ENCODE data around the gene VPS37B.
"Not testable (repeated sequence)": the region's sequence is repeated elsewhere in the genome, so short reads cannot be mapped to it uniquely, and the experiment has no call there.

VPS37B gene

DNA sequence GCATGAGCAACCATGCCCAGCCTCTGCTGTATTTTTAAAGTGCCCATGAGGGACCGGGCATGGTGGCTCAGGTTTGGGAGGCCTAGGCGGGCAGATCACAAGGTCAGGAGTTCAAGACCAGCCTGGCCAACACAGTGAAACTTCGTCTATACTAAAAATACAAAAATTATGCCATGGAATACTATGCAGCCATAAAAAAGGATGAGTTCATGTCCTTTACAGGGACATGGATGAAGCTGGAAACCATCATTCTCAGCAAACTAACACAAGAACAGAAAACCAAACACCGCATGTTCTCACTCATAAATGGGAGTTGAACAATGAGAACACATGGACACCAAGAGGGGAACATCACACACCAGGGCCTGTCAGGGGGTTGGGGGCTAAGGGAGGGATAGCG lies 9.3 kb upstream of the VPS37B start:
- not testable (repeated sequence) for H3K9ac ChIP-seq (ENCODE audit: low read length); H3K9me3 ChIP-seq (ENCODE audit: control insufficient read depth, insufficient read depth, low read depth, low read length); H3K27me3 ChIP-seq (ENCODE audit: control insufficient read depth, insufficient read depth, low read length); H3K36me3 ChIP-seq (ENCODE audit: control insufficient read depth, insufficient read depth, low read length); H3K27ac ChIP-seq (ENCODE audit: low read depth, low read length); H3K4me3 ChIP-seq (ENCODE audit: low read depth, low read length)
- peaks cover 15% of the 10 kb centered on the region for H3K4me1 ChIP-seq (ENCODE audit: control insufficient read depth, insufficient read depth, low read length)

DNA sequence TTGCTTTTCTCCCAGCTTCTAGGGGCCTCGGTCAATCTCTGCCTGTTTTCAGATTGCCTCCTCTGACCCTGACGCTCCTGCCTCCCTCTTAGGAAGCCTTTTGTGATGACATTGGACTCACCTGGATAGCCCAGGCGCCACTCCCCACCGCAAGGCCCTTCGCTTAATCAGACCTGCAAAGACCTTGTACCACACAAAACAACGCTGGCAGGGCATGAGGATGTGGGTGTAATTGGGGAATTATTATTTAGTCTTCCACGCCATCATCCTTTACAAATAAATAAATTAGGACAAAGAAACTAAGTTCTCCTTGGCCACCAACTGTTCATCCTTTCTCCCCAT lies 7.7 kb upstream of the VPS37B start:
- H3K27ac ChIP-seq (ENCODE audit: low read depth, low read length): no peak overlapping the region
- H3K9me3 ChIP-seq (ENCODE audit: control insufficient read depth, insufficient read depth, low read depth, low read length): no peaks in the 10 kb centered on the region
- no peak overlapping the region for H3K4me3 ChIP-seq (ENCODE audit: low read depth, low read length)
- no peaks in the 10 kb centered on the region for H3K36me3 ChIP-seq (ENCODE audit: control insufficient read depth, insufficient read depth, low read length)
- H3K9ac ChIP-seq (ENCODE audit: low read length): no peak overlapping the region
- H3K4me1 ChIP-seq (ENCODE audit: control insufficient read depth, insufficient read depth, low read length): peaks cover 8% of the 10 kb centered on the region; the same call in 1 of the 2 replicates
- H3K27me3 ChIP-seq (ENCODE audit: control insufficient read depth, insufficient read depth, low read length): 0 out of 2 replicates have a peak, but pooled peaks cover under 1% of the 10 kb centered on the region

DNA sequence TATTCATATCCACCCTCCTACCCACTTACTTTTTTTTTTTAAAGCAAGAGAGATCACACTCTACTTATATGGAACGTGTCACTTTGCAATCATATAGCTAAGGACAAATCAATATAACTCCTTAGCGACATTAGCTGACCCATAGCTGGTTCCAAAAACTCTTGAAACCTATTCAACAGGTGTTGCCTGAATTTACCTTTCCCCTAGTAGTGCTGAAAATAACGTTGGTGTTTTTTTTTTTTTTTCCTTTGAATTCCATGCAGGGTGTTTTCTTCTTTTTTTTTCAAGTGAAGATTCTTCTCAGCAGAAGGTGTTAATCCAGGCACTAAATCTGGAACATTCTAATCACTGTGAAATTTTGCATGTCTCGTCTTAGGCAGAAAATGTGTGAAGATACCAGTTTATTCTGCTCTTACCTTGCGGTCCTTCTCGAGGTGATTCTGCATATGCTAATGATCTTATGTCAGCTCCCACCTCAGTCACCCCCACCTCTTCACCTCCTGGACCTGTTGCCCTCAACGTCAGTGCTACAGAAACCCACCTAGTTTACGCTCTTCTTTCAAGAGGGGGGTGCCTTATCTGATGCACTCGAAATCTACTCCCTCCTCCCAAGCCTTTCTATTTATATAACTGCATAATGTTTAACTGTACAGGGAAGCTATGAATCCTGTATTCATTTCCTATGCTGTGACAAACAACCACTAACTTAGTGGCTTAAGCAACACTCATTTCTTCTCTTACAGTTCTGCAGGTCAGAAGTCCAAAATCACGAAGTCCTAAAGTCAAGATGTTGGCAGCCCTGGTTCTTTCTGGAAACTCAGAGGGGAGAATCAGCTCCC lies 7.1 kb upstream of the VPS37B start:
- Histone ChIP-seq H3K27ac (ENCODE audit: low read depth, low read length) (no peak overlapping the region), H3K9ac (ENCODE audit: low read length) (no peak overlapping the region), H3K9me3 (ENCODE audit: control insufficient read depth, insufficient read depth, low read depth, low read length) (no peaks in the 10 kb centered on the region), H3K4me1 (ENCODE audit: control insufficient read depth, insufficient read depth, low read length) (peaks cover 8% of the 10 kb centered on the region; the same call in 1 of the 2 replicates), H3K27me3 (ENCODE audit: control insufficient read depth, insufficient read depth, low read length) (peaks cover 7% of the 10 kb centered on the region; the same call in 1 of the 2 replicates), H3K4me3 (ENCODE audit: low read depth, low read length) (no peak overlapping the region), H3K36me3 (ENCODE audit: control insufficient read depth, insufficient read depth, low read length) (no peaks in the 10 kb centered on the region)

DNA sequence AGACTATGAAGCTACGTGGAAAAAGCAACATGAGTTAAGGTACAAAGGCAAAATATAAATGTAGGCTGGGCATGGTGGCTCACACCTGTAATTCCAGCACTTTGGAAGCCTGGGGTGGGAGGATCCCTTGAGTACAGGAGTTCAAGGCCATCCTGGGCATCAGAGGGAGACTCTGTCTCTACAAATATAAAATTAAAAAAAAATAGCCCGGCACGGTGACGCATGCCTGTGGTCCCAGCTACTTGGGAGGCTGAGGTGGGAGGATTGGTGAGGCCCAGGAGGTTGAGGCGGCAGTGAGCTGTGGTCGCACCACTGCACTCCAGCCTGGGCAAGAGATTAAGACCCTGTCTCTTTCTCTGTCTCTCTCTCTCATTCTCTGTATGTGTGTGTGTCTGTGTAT lies 4.0 kb upstream of the VPS37B start:
- Histone ChIP-seq H3K27me3 (ENCODE audit: control insufficient read depth, insufficient read depth, low read length) (peaks cover 24% of the 10 kb centered on the region), H3K4me3 (ENCODE audit: low read depth, low read length) (no peak overlapping the region), H3K4me1 (ENCODE audit: control insufficient read depth, insufficient read depth, low read length) (peaks cover 12% of the 10 kb centered on the region), H3K27ac (ENCODE audit: low read depth, low read length) (no peak overlapping the region), H3K9me3 (ENCODE audit: control insufficient read depth, insufficient read depth, low read depth, low read length) (no peaks in the 10 kb centered on the region), H3K9ac (ENCODE audit: low read length) (no peak overlapping the region), H3K36me3 (ENCODE audit: control insufficient read depth, insufficient read depth, low read length) (no peaks in the 10 kb centered on the region)

DNA sequence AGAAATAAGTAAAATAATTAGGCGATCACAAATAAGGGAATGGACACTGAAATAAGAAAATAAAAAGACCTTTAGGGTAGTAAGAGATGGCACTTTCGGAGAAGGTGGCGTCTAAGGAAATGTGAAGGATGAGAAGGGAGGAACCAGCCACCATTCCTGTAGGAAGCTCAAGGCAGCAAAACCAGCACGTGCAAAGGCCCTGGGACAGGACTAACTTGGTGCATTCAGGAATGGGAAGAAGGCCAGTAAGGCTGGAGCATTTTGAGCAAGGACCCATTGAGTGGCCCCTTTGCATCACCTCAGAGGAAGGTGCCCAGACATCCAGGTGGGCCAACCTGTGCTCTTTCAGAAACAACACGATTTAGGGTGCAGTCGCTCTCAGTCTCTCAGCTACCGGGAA lies 738 bp upstream of the VPS37B start:
- Histone ChIP-seq H3K9ac (ENCODE audit: low read length) (no peak overlapping the region), H3K27ac (ENCODE audit: low read depth, low read length) (no peak overlapping the region), H3K4me3 (ENCODE audit: low read depth, low read length) (no peak overlapping the region), H3K4me1 (ENCODE audit: control insufficient read depth, insufficient read depth, low read length) (peaks cover 32% of the 10 kb centered on the region), H3K9me3 (ENCODE audit: control insufficient read depth, insufficient read depth, low read depth, low read length) (no peaks in the 10 kb centered on the region), H3K36me3 (ENCODE audit: control insufficient read depth, insufficient read depth, low read length) (no peaks in the 10 kb centered on the region), H3K27me3 (ENCODE audit: control insufficient read depth, insufficient read depth, low read length) (peaks cover 33% of the 10 kb centered on the region)

DNA sequence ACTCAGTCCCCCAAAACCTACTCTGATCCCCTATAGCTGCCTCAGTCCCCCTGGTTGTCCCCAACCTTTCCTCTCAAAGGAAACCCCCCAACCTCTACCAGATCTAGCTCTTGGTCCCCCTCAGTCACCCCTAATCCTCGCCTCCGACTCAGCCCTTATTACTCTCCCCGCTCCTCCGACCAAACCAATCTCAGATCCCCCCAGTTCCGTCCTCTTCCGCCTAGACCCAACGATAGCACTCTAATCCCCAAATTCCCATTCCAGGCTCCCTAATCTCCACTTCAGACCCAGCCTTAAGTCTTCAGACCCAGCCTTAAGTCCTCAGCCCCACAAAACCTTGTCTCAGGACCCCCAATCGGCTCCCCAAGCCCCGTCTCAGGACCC lies 612 bp downstream of the VPS37B start:
- peaks cover 33% of the 10 kb centered on the region for H3K27me3 ChIP-seq (ENCODE audit: control insufficient read depth, insufficient read depth, low read length)
- peak overlapping the region; percentile 86 for H3K9ac ChIP-seq (ENCODE audit: low read length)
- H3K36me3 ChIP-seq (ENCODE audit: control insufficient read depth, insufficient read depth, low read length): no peaks in the 10 kb centered on the region
- H3K4me1 ChIP-seq (ENCODE audit: control insufficient read depth, insufficient read depth, low read length): peaks cover 43% of the 10 kb centered on the region
- H3K9me3 ChIP-seq (ENCODE audit: control insufficient read depth, insufficient read depth, low read depth, low read length): no peaks in the 10 kb centered on the region
- peak overlapping the region; percentile 70 for H3K4me3 ChIP-seq (ENCODE audit: low read depth, low read length)
- no peak overlapping the region; the same call in 1 of the 2 replicates for H3K27ac ChIP-seq (ENCODE audit: low read depth, low read length)

DNA sequence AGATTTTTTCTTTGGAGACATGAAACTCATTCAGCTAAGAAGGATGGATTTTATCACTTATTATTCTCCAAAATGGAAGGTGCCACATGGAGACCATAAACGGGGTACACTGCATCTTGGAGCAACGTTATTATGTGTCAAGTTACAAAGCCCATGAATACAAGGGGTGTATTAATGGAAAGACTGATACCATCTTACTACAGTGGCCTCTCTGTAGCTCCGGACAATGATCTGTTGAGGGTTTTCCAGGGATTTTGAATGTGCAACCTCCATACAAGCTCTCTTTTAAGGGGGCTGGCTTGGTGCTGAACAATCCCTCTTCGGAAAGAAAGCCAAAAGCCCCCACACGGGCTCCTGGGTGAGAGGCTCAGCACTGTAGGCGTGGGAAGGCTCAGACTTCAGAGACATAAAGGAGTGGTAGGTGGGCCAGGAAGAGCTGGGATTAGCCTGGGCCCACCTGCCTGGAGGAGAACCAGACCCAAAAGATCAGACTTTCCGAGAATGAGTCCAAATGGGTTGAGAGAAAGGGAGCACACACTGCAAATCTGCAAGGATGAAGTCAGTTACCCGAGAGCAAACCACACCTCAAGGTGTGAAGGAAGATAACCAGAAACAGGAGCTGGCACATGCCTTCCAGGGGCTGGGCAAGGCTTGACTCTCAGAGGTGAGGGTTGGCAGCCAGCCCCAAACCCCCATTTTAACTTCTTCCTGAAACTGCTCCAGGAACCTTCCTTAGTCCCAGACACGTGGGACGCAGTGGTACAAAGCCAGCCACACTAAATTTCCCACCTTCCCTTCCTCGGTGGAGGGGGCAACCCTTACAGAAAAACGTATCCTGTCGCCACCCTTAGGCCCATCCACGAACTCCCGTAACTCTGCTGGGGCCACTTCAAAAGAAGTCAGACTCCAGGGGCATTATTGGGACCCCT lies 1.5 kb downstream of the VPS37B start:
- H3K9ac ChIP-seq (ENCODE audit: low read length): peak overlapping the region; percentile 86
- H3K27ac ChIP-seq (ENCODE audit: low read depth, low read length): no peak overlapping the region
- H3K4me3 ChIP-seq (ENCODE audit: low read depth, low read length): peak overlapping the region; percentile 70
- H3K4me1 ChIP-seq (ENCODE audit: control insufficient read depth, insufficient read depth, low read length): peaks cover 46% of the 10 kb centered on the region
- no peaks in the 10 kb centered on the region for H3K9me3 ChIP-seq (ENCODE audit: control insufficient read depth, insufficient read depth, low read depth, low read length)
- H3K36me3 ChIP-seq (ENCODE audit: control insufficient read depth, insufficient read depth, low read length): no peaks in the 10 kb centered on the region
- peaks cover 33% of the 10 kb centered on the region for H3K27me3 ChIP-seq (ENCODE audit: control insufficient read depth, insufficient read depth, low read length)

DNA sequence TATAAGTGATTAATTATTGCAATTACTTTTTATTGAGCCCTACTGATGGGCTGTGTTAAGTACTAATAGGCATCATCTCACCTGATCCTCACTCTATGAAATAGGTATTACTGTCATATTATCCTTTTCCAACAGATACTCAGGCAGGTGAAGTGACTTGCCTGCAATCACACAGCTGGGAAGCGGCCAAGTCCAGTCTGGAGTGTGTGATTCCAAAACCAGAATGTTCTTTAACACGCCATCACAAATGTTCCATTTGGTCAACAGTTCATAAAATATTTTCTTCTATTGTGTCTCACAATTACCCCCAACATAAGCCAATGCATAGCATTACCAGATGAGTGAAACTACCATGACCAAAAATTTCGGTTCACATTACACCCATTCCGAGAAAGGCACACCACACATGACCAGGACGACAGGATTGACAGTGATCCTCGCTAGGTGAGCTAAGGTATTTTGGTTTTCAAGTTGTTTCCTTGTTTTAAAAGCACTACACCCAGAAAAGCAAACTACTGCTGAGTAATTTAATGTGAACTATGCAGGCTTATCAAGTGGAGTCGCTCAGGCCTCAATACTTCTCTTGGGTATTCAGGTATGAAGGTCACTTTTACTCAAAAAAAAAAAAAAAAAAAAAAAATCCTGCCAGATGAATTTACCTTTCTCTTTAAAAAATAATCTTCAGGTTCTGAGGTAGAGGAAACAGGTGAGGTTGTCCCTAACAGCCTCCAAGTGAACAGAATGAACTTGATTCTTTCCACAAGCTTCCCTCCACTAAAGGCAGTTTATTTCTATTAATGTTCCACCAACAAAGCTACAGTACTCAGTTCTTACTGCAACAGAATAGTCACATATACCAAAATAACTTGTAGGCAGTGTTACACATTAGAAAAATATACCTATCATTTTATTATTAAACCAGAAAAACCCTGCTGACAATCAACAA lies 2.4 kb downstream of the VPS37B start:
- Histone ChIP-seq H3K27me3 (ENCODE audit: control insufficient read depth, insufficient read depth, low read length) (peaks cover 30% of the 10 kb centered on the region), H3K9me3 (ENCODE audit: control insufficient read depth, insufficient read depth, low read depth, low read length) (no peaks in the 10 kb centered on the region), H3K9ac (ENCODE audit: low read length) (no peak overlapping the region), H3K4me3 (ENCODE audit: low read depth, low read length) (no peak overlapping the region), H3K4me1 (ENCODE audit: control insufficient read depth, insufficient read depth, low read length) (peaks cover 54% of the 10 kb centered on the region), H3K36me3 (ENCODE audit: control insufficient read depth, insufficient read depth, low read length) (no peaks in the 10 kb centered on the region), H3K27ac (ENCODE audit: low read depth, low read length) (no peak overlapping the region)

DNA sequence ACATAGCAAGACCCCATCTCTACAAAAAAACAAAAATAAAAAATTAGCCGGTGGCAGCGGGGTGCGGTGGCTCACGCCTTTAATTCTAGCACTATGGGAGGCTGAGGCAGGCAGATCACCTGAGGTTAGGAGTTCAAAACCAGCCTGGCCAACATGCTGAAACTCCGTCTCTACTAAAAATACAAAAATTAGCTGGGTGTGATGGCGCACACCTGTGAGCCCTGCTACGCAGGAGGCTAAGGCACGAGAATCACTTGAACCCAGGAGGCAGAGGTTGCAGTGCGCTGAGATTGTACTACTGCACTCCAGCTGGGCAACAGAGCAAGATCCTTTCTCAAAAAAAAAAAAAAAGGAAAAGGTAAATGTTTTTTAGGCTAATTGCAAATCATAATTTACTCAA lies 3.2 kb downstream of the VPS37B start:
- not testable (repeated sequence) for H3K9me3 ChIP-seq (ENCODE audit: control insufficient read depth, insufficient read depth, low read depth, low read length); H3K36me3 ChIP-seq (ENCODE audit: control insufficient read depth, insufficient read depth, low read length); H3K9ac ChIP-seq (ENCODE audit: low read length); H3K4me3 ChIP-seq (ENCODE audit: low read depth, low read length); H3K27ac ChIP-seq (ENCODE audit: low read depth, low read length)
- peaks cover 26% of the 10 kb centered on the region for H3K27me3 ChIP-seq (ENCODE audit: control insufficient read depth, insufficient read depth, low read length)
- peaks cover 60% of the 10 kb centered on the region for H3K4me1 ChIP-seq (ENCODE audit: control insufficient read depth, insufficient read depth, low read length)

DNA sequence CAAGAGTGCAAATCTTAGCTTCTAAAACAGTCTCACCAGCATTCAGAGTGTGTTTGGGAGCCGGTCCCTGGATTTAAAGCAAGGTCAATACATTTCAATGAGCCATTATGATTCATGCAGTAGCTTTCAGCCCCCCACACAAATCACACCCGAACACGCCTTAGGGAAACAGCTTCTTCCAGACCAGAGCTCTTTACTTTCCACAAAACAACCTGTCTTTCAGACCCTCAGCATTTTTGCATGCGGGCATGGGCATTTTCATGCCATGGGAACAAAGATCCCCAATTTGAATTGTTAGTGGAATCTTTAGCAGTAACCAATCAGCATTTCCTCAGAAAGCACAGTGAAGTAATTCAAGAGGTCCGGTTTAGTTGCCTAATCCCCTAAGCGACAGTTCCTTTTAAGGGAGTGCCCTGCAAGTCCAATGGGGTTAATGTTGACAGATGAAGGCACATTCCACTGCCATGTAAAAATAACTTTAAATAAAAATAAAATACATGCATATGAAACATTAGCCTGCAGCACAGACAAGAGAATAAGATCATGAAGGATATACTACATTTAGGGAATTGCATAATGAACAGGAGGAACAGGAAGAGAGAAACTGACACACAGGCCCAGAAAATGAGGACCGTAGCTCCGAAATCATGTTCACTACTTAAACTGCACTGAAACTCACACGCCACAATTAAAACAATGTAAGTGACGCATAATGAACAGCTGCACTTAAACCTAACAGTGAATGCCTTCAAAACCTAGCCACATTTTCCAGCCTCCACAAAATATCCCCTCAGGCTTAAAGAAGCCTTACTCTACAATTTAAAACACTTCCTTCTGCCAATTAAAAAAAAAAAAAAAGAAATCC lies 4.0 kb downstream of the VPS37B start:
- H3K4me3 ChIP-seq (ENCODE audit: low read depth, low read length): peak overlapping the region; percentile 36
- H3K36me3 ChIP-seq (ENCODE audit: control insufficient read depth, insufficient read depth, low read length): no peaks in the 10 kb centered on the region
- H3K27ac ChIP-seq (ENCODE audit: low read depth, low read length): peak overlapping the region; percentile 62; the same call in 1 of the 2 replicates
- H3K9ac ChIP-seq (ENCODE audit: low read length): peak overlapping the region; percentile 25
- H3K27me3 ChIP-seq (ENCODE audit: control insufficient read depth, insufficient read depth, low read length): peaks cover 27% of the 10 kb centered on the region
- no peaks in the 10 kb centered on the region for H3K9me3 ChIP-seq (ENCODE audit: control insufficient read depth, insufficient read depth, low read depth, low read length)
- H3K4me1 ChIP-seq (ENCODE audit: control insufficient read depth, insufficient read depth, low read length): peaks cover 68% of the 10 kb centered on the region
